WERI-Rb-1 (cell line): Measurements from ENCODE around the gene HSF2.

Source experiments
- DNase-seq: peaks from one replicate; pipeline ENCODE4 v3.0.0-alpha.2; 2020
- H3K27ac ChIP-seq: fragments of 250-450 bp; sonication (Bioruptor Pico); 2 replicates; pipeline ENCODE4 v1.5.1; 2020; ENCODE audit warnings: mild to moderate bottlenecking, moderate library complexity
- H3K27me3 ChIP-seq: fragments of 250-450 bp; sonication (Bioruptor Pico); 2 replicates; pipeline ENCODE4 v1.5.1; 2021; ENCODE audit warnings: mild to moderate bottlenecking, low read depth, moderate library complexity; ENCODE audit not compliant: insufficient read depth, severe bottlenecking
- H3K36me3 ChIP-seq: fragments of 250-450 bp; sonication (Bioruptor Pico); 2 replicates; pipeline ENCODE4 v1.5.1; 2020; ENCODE audit warnings: mild to moderate bottlenecking, moderate library complexity
- H3K4me3 ChIP-seq: 2 replicates; pipeline ENCODE4 v1.5.1; 2011; ENCODE audit warnings: low read depth, mild to moderate bottlenecking, control low read depth, low read length
- H3K9me3 ChIP-seq: fragments of 250-450 bp; sonication (Bioruptor Pico); 2 replicates; pipeline ENCODE4 v1.5.1; 2021; ENCODE audit warnings: mild to moderate bottlenecking, moderate library complexity; ENCODE audit not compliant: severe bottlenecking
- CTCF ChIP-seq: IDR thresholded peaks from 2 replicates; pipeline ENCODE4 v1.5.1; 2011; ENCODE audit warnings: low read depth, mild to moderate bottlenecking, control low read depth, inconsistent platforms, low read length

The HSF2 gene

GRCh38 chr6:122422614-122423267 lies 23.3 kb downstream of the HSF2 start:
- no peak for DNase-seq
- H3K9me3 ChIP-seq, result no peaks in the 10 kb centered on the region
- TF ChIP-seq CTCF, result no peak
- H3K27ac ChIP-seq, result no peak overlapping the region
- no peak overlapping the region for H3K4me3 ChIP-seq
- H3K27me3 ChIP-seq, result no peaks in the 10 kb centered on the region
- peaks cover 86% of the 10 kb centered on the region for H3K36me3 ChIP-seq

- Histone ChIP-seq H3K4me3 (no peak overlapping the region), H3K9me3 (no peaks in the 10 kb centered on the region), H3K36me3 (peaks cover 94% of the 10 kb centered on the region), H3K27ac (no peak overlapping the region), H3K27me3 (no peaks in the 10 kb centered on the region)
- no peak for TF ChIP-seq CTCF
- DNase-seq, result no peak
These were observed 24.3 kb downstream of the HSF2 start for GRCh38 chr6:122423734-122424133.

GRCh38 chr6:122426597-122426996 lies 27.1 kb downstream of the HSF2 start:
- no peak for TF ChIP-seq CTCF
- H3K9me3 ChIP-seq, result no peaks in the 10 kb centered on the region
- no peak for DNase-seq
- no peak overlapping the region for H3K4me3 ChIP-seq
- no peak overlapping the region for H3K27ac ChIP-seq
- no peaks in the 10 kb centered on the region for H3K27me3 ChIP-seq
- H3K36me3 ChIP-seq, result peaks cover 91% of the 10 kb centered on the region

GRCh38 chr6:122428781-122429180 lies 29.3 kb downstream of the HSF2 start:
- H3K27me3 ChIP-seq, result no peaks in the 10 kb centered on the region
- H3K4me3 ChIP-seq, result no peak overlapping the region
- H3K27ac ChIP-seq, result no peak overlapping the region
- peaks cover 90% of the 10 kb centered on the region for H3K36me3 ChIP-seq
- no peaks in the 10 kb centered on the region for H3K9me3 ChIP-seq
- no peak for TF ChIP-seq CTCF
- DNase-seq, result no peak

- H3K9me3 ChIP-seq, result no peaks in the 10 kb centered on the region
- no peak for TF ChIP-seq CTCF
- no peaks in the 10 kb centered on the region for H3K27me3 ChIP-seq
- H3K27ac ChIP-seq, result no peak overlapping the region
- no peak for DNase-seq
- peaks cover 88% of the 10 kb centered on the region for H3K36me3 ChIP-seq
- H3K4me3 ChIP-seq, result no peak overlapping the region
These were observed 29.9 kb downstream of the HSF2 start for GRCh38 chr6:122429323-122429722.

GRCh38 chr6:122431780-122432179 lies 32.3 kb downstream of the HSF2 start:
- Histone ChIP-seq H3K36me3 (peaks cover 78% of the 10 kb centered on the region), H3K9me3 (no peaks in the 10 kb centered on the region), H3K4me3 (no peak overlapping the region), H3K27ac (no peak overlapping the region), H3K27me3 (no peaks in the 10 kb centered on the region)
- no peak for TF ChIP-seq CTCF
- no peak for DNase-seq
